GM18951 (cell line): ENCODE results near the gene ATP23.

Experiments used
- POLR2A ChIP-seq: IDR thresholded peaks from 4 replicates; pipeline ENCODE4 v1.6.1; 2011; ENCODE audit warnings: mild to moderate bottlenecking; ENCODE audit not compliant: insufficient read length, insufficient read depth; ENCODE audit errors: extremely low read depth
- in situ Hi-C: fragments of 300-500 bp; cut with MboI; formaldehyde crosslinking; loops from one replicate; pipeline ENCODE4 v1.12.0; 2022; ENCODE audit warnings: low sequenced_read_pairs, mixed read lengths, inconsistent platforms; ENCODE audit not compliant: unreplicated experiment

The ATP23 gene

GRCh38 chr12:57935331-57935730 lies 6.0 kb upstream of the ATP23 start:
- in situ Hi-C loops = no loop called here
- no peak for TF ChIP-seq POLR2A

DNA sequence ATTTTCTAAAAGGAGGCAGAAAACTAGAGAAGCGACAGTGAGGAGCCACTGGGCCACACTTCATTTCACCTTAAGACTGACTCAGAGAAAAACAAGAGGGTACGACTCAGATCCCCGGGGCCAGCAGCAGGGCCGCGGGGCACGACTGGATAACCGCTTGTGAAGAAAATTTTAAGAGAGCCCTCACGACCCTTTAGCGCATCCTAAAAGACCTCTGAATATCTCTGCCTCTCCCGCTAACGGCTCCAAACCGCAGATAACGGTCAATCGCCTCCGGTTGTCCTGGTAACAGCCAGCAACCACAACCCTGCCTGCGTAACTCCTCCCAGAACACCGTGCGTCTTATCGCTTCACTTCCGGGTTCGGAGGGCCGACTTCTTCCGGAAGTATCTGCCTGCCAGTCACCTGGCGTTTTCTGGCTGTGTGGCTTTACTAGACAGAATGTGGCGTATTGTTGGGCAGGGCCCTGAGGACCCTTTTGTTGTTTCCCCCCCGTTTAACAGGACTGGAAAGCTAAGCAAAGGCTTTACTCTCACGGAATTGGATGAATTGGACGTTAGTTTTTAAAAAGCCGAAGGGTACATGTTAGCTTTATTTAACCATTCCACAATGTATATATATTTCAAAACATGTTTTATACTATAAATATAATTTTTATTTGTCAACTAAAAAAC lies 5.4 kb upstream of the ATP23 start:
- peak; percentile 83 for TF ChIP-seq POLR2A
- in situ Hi-C loops = no loop called here

- no peak for TF ChIP-seq POLR2A
- in situ Hi-C loops = no loop called here
Measured at GRCh38 chr12:57936513-57936883, 4.9 kb upstream of the ATP23 start.

DNA sequence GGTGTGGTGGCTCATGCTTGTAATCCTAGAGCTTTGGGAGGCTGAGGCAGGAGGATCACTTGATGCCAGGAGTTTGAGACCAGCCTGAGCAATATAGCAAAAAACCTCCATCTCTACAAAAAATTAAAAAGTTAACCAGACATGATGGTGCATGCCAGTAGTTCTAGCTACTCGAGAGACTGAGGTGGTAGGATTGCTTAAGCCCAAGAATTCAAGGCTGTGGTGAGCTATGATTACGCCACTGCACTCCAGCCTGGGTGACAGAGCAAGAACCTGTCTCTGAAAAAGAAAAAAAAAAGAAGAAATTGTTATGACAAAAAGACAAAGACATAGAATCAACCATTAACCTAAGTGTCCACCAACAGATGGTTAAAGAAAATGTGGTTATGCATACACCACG lies 2.1 kb upstream of the ATP23 start:
- in situ Hi-C loops = no loop called here
- no peak for TF ChIP-seq POLR2A

- no peak for TF ChIP-seq POLR2A
- in situ Hi-C loops = no loop called here
Measured at GRCh38 chr12:57940052-57940914, 1.1 kb upstream of the ATP23 start.

DNA sequence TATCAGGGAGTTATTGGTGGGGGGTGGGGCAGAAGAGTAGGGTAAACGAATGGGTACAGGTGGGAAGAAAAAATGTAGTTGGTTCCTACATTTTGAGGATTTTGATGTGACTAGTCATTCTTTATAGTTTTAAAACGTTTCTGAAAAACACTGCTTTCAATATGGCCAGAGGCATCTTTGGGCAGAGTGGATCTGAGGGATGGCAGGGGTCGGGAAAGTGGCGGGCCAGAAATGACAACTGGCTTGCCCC lies 527 bp upstream of the ATP23 start:
- in situ Hi-C loops = no loop called here
- no peak for TF ChIP-seq POLR2A

- no peak for TF ChIP-seq POLR2A
- in situ Hi-C loops = no loop called here
Measured at GRCh38 chr12:57943438-57944080, 2.2 kb downstream of the ATP23 start.

DNA sequence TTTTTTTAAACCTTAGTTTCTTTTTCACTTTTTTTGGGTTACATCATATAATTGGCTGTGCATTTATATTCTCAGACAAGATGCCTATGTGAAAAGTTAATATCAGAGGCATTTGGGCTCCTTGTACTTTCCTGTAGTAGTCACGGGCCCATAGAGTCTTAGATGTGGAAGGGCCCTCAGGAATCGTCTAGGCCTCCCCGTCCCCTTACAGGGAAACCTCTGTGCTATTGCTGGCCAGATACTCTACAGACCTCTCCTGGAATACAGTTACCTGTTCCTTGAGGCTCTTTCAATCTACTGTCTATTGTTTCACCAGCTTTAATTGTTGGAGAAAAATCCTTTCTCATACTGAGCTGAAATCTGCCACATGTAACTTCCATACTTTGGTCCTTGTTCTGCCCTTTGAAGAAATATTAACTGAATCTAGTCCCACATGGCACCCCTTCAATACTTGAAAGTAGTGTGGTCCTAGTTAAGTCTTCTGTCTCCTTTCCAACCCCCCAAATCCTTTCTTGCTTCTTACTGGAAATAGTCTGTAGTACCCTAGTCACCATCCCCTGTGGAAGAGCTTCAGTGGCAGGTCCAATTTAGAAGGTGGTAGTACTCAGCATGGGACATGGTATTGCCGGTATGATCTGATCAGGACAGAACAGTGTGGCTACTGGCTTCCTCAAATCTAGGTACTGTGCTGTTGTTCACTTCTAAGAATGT lies 3.1 kb downstream of the ATP23 start:
- TF ChIP-seq POLR2A = no peak
- in situ Hi-C loops = no loop called here

GRCh38 chr12:57952766-57953165 lies 11.4 kb downstream of the ATP23 start:
- no peak for TF ChIP-seq POLR2A
- in situ Hi-C loops = no loop called here

DNA sequence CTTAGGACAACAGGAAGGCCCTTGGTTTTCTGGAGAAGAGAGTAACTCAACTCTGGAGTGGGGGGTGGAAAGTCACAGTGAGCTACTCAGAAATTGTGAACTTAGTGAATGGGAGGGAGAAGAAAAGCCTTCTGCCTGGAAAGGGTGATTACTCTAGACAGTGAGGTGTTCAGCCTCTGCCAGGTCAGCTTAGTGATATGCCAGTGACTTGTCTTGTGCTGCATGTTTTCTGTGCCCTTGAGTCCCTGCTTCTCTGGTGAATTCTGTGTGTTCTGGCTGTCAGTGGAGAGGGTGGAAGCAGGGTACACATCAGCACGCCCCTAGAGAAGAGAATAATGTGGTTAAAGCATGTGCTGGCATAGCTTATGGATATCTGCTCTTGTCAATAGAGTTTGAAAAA lies 13.4 kb downstream of the ATP23 start:
- in situ Hi-C loops = no loop called here
- TF ChIP-seq POLR2A = no peak

DNA sequence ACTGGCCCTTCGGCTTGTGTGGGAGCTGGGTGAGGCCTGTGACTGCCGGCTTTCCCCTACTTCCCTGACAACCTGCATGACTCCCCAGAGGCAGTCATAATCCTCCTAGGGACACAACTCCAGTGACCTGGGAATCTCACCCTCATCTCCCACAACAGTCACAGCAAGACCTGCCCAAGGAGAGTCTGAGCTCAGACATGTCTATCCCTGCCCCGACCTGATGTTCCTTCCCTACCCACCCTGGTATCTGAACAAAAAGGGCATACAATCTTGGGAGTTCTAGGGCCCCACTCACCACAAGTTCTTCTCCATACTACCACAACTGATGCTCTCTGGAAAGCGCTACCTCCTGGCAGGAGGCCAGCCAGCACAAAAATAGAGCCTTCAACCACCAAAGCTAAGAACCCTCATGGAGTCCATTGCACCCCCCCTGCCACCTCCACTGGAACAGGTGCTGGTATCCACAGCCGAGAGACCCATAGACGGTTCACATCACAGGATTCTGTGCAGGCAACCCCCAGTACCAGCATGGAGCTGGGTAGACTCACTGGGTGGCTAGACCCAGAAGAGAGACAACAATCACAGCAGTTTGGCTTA lies 16.8 kb downstream of the ATP23 start:
- in situ Hi-C loops = no loop called here
- no peak for TF ChIP-seq POLR2A

DNA sequence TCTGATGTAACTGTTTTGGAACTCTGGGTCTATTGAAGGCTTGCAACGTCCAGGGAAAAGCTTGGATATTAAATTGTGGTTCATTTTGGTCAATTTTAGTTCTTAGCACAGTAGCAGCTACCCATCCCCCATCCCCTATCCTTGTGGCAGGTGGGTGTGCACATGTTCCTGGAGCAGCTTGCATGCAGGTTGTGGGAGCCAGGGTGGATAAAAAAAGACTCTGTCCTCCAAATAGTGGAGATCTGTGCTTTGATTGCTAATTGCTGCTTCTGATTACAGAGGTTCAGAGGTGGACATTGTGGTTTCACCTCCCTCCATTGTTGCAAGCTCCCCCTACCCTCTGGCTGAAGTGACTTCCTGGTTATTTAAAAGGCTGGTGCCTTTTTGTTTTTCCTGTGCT lies 23.1 kb downstream of the ATP23 start:
- in situ Hi-C loops = no loop called here
- TF ChIP-seq POLR2A = no peak

GRCh38 chr12:57965766-57966165 lies 24.4 kb downstream of the ATP23 start:
- in situ Hi-C loops = no loop called here
- no peak for TF ChIP-seq POLR2A
